Activated CD8-positive, alpha-beta memory T cell treated with anti-CD3 and anti-CD28 coated beads, Interleukin-2, amount 50 U/mL, for 24 hours (primary cell): Measurements from ENCODE around the gene UNKL.

ENCODE experiments used
- DNase-seq: peaks from one replicate; pipeline ENCODE4 v3.0.0-alpha.2; 2020; ENCODE audit errors: extremely low read depth

UNKL gene

GRCh38 chr16:1377406-1378010 is 37.0 kb downstream of the UNKL start:
- DNase-seq, result no peak

- no peak for DNase-seq
Measured at GRCh38 chr16:1375741-1376410, 38.6 kb downstream of the UNKL start.

- no peak for DNase-seq
Measured at GRCh38 chr16:1375298-1375640, 39.2 kb downstream of the UNKL start.

- DNase-seq, result no peak
Measured at GRCh38 chr16:1374418-1375297, 39.8 kb downstream of the UNKL start.

GRCh38 chr16:1372292-1372950 is 42.1 kb downstream of the UNKL start:
- DNase-seq, result no peak

- DNase-seq, result no peak
Measured at GRCh38 chr16:1371054-1371978, 43.2 kb downstream of the UNKL start.

- no peak for DNase-seq
Measured at GRCh38 chr16:1367486-1368174, 46.9 kb downstream of the UNKL start.

GRCh38 chr16:1366712-1367299 is 47.7 kb downstream of the UNKL start:
- no peak for DNase-seq

- no peak for DNase-seq
Measured at GRCh38 chr16:1366060-1366711, 48.3 kb downstream of the UNKL start.

- no peak for DNase-seq
Measured at GRCh38 chr16:1364510-1364909, 50.0 kb downstream of the UNKL start.

GRCh38 chr16:1363501-1364041 is 50.9 kb downstream of the UNKL start:
- no peak for DNase-seq

GRCh38 chr16:1362807-1363206 is 51.7 kb downstream of the UNKL start:
- DNase-seq, result no peak

- no peak for DNase-seq
Measured at GRCh38 chr16:1361685-1362360, 52.7 kb downstream of the UNKL start.

- no peak for DNase-seq
Measured at GRCh38 chr16:1357906-1358566, 56.5 kb downstream of the UNKL start.

GRCh38 chr16:1356061-1356900 is 58.2 kb downstream of the UNKL start:
- DNase-seq, result no peak

- DNase-seq, result no peak
Measured at GRCh38 chr16:1355591-1355990, 58.9 kb downstream of the UNKL start.

- DNase-seq, result no peak
Measured at GRCh38 chr16:1354815-1355540, 59.5 kb downstream of the UNKL start.
